ENCODE measurements around the gene WASF2. TPM values are rescaled to one million over a fixed set of nuclear protein-coding genes. Genes with fewer than 3 reads are reported as not detected.
"Not testable (repeated sequence)": the region's sequence is repeated elsewhere in the genome, so short reads cannot be mapped to it uniquely, and the experiment has no call there.

The WASF2 gene
- total RNA-seq, 5 donors from 2014 or later (not counting 1 experiment from before 2014, with no cell fraction given), result 145 to 161 (median 156) TPM

GRCh38 chr1:27471477-27471876 lies 18.5 kb downstream of the WASF2 start:
- Histone ChIP-seq H3K27ac (ENCODE audit: low read length) (no peak overlapping the region), H3K4me1 (ENCODE audit: control insufficient read depth in 1 of 2, extremely low read depth in 1 of 2, insufficient read depth in 2 of 2, low read length in 2 of 2) (peaks cover 24 to 50% of the 10 kb centered on the region in 2 experiments), H3K9me3 (no peaks in the 10 kb centered on the region), H3K36me3 (ENCODE audit: control insufficient read depth in 2 of 2, extremely low read depth in 1 of 2, insufficient read depth in 1 of 2, low read length in 1 of 2) (no peaks in the 10 kb centered on the region), H3K4me3 (ENCODE audit: control insufficient read depth in 1 of 2, extremely low read depth in 1 of 2, low read length in 1 of 2) (no peak overlapping the region), H3K27me3 (replicated peaks in 1 of 2; ENCODE audit: control insufficient read depth in 2 of 2, extremely low read depth in 1 of 2, insufficient read depth in 2 of 2, low read length in 1 of 2) (no peaks in the 10 kb centered on the region)
- POLR2A ChIA-PET, result interaction anchor here in 1 of 2 donors (0.7 kb wide), 1 partner anchor 17 kb away, joined by 3 read pairs; no protein-coding TSS in a partner anchor
- ATAC-seq (replicated peaks in 1 of 4) (no peak), DNase-seq (no peak)
- CTCF ChIA-PET, result interaction anchor here in 1 of 2 donors (0.5 kb wide), 1 partner anchor 669 kb away, joined by 4 read pairs; no protein-coding TSS in a partner anchor
- H3K4me1 Mint-ChIP-seq, result peaks cover 82 to 85% (median 83%) of the 10 kb centered on the region in 3 donors
- no peaks in the 10 kb centered on the region for H3K9me3 Mint-ChIP-seq
- H3K36me3 Mint-ChIP-seq, result peaks cover 33% of the 10 kb centered on the region
- no peaks in the 10 kb centered on the region for H3K27me3 Mint-ChIP-seq
- no CpG with 5 or more reads among the region's 3 CpGs for WGBS (ENCODE audit: insufficient coverage)
- H3K27ac Mint-ChIP-seq, result peak overlapping the region in 1 of 2 donors; percentile 24
- no peak overlapping the region for H3K4me3 Mint-ChIP-seq

GRCh38 chr1:27469334-27469733 lies 20.6 kb downstream of the WASF2 start:
- no peak overlapping the region for H3K4me3 ChIP-seq (ENCODE audit: control insufficient read depth in 1 of 2, extremely low read depth in 1 of 2, low read length in 1 of 2)
- ATAC-seq (replicated peaks in 1 of 4), result no peak
- peak overlapping the region in 1 of 3 donors; percentile 24 for H3K4me3 Mint-ChIP-seq
- peaks cover 37% of the 10 kb centered on the region for H3K36me3 Mint-ChIP-seq
- no peak overlapping the region for H3K27ac ChIP-seq (ENCODE audit: low read length)
- H3K4me1 ChIP-seq (ENCODE audit: control insufficient read depth in 1 of 2, extremely low read depth in 1 of 2, insufficient read depth in 2 of 2, low read length in 2 of 2), result peaks cover 17 to 34% of the 10 kb centered on the region in 2 experiments
- POLR2A ChIA-PET, result no interaction called here
- no CpG with 5 or more reads among the region's 6 CpGs for WGBS (ENCODE audit: insufficient coverage)
- H3K27me3 ChIP-seq (replicated peaks in 1 of 2; ENCODE audit: control insufficient read depth in 2 of 2, extremely low read depth in 1 of 2, insufficient read depth in 2 of 2, low read length in 1 of 2), result no peaks in the 10 kb centered on the region
- no peak for DNase-seq
- CTCF ChIA-PET, result interaction anchor here (0.6 to 1.1 kb wide), 5 partner anchors 7 to 79 kb away, joined by 3 to 5 read pairs (median 3); no protein-coding TSS in a partner anchor
- H3K4me1 Mint-ChIP-seq, result peaks cover 82 to 86% (median 82%) of the 10 kb centered on the region in 3 donors
- no peaks in the 10 kb centered on the region for H3K9me3 Mint-ChIP-seq
- H3K36me3 ChIP-seq (ENCODE audit: control insufficient read depth in 2 of 2, extremely low read depth in 1 of 2, insufficient read depth in 1 of 2, low read length in 1 of 2), result peaks cover 0 to 9% of the 10 kb centered on the region in 2 donors
- H3K27ac Mint-ChIP-seq, result peak overlapping the region; percentile 36 to 49
- H3K27me3 Mint-ChIP-seq, result no peaks in the 10 kb centered on the region
- no peaks in the 10 kb centered on the region for H3K9me3 ChIP-seq

DNA sequence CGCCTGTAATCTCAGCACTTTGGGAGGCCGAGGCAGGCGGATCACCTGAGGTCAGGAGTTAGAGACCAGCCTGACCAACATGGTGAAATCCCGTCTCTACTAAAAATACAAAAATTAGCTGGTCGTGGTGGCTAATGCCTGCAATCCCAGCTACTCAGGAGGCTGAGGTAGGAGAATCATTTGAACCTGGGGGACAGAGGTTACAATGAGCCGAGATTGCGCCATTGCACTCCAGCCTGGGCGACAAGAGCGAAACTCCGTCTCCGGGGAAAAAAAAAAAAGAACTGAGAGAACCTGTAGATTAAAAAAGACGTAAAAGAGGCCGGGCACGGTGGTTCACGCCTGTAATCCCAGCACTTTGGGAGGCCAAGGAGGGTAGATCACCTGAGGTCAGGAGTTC lies 21.6 kb downstream of the WASF2 start:
- 100% methylated on average over 3 of the region's 15 CpGs for WGBS (ENCODE audit: insufficient coverage)
- Mint-ChIP-seq H3K36me3 (peaks cover 37% of the 10 kb centered on the region), H3K27ac (peak overlapping the region in 1 of 2 donors; percentile 66), H3K4me1 (peaks cover 73 to 77% (median 73%) of the 10 kb centered on the region in 3 donors)
- Histone ChIP-seq H3K36me3 (ENCODE audit: control insufficient read depth in 2 of 2, extremely low read depth in 1 of 2, insufficient read depth in 1 of 2, low read length in 1 of 2) (peaks cover 0 to 11% of the 10 kb centered on the region in 2 donors), H3K4me1 (ENCODE audit: control insufficient read depth in 1 of 2, extremely low read depth in 1 of 2, insufficient read depth in 2 of 2, low read length in 2 of 2) (peaks cover 11 to 26% of the 10 kb centered on the region in 2 experiments)
- not testable (repeated sequence) for H3K4me3 Mint-ChIP-seq; H3K27ac ChIP-seq (ENCODE audit: low read length); DNase-seq; H3K9me3 ChIP-seq; ATAC-seq (replicated peaks in 1 of 4); H3K27me3 Mint-ChIP-seq; H3K27me3 ChIP-seq (replicated peaks in 1 of 2; ENCODE audit: control insufficient read depth in 2 of 2, extremely low read depth in 1 of 2, insufficient read depth in 2 of 2, low read length in 1 of 2); H3K4me3 ChIP-seq (ENCODE audit: control insufficient read depth in 1 of 2, extremely low read depth in 1 of 2, low read length in 1 of 2); H3K9me3 Mint-ChIP-seq
- ChIA-PET CTCF (interaction anchor here in 1 of 2 donors (0.9 to 1.1 kb wide), 2 partner anchors 8 to 10 kb away, joined by 3 to 4 read pairs; no protein-coding TSS in a partner anchor), POLR2A (interaction anchor here (0.5 to 0.7 kb wide), 2 partner anchors 20 to 24 kb away, joined by 4 to 5 read pairs; no protein-coding TSS in a partner anchor)

DNA sequence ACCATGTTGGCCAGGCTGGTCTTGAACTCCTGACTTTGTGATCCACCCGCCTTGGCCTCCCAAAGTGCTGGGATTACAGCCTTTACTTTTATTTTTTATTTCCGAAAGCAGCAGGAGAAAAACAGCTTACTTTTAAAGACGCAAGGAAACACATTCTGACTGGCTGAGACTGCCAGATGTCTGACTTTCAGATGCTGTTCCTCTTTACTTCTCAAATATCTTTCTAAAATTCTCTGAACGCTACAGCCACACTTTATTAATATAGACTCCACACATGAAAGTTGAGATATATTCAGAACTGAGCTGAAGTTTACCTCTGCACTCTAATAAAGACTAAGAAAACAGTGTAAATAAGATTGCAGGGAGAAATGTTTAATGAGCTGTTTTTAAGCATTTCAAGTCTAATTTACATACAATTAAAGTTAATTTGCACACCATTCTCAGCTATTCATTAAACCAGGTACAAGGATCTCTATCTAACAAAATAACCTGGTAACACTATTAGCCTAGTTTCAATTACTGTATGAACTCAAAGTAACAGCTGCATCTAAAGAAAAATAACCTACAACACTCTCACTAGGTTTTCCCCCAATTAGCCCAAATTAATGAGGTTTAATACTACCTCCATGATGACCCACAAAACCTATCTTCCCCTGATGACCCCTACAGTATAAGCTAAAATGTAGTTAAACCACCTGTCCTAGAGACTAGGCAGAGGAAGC lies 24.9 kb downstream of the WASF2 start:
- Mint-ChIP-seq H3K36me3 (peaks cover 25% of the 10 kb centered on the region), H3K9me3 (no peaks in the 10 kb centered on the region), H3K27ac (peak overlapping the region in 1 of 2 donors; percentile 48), H3K4me1 (peaks cover 54 to 64% (median 61%) of the 10 kb centered on the region in 3 donors), H3K4me3 (no peak overlapping the region), H3K27me3 (no peaks in the 10 kb centered on the region)
- Histone ChIP-seq H3K36me3 (ENCODE audit: control insufficient read depth in 2 of 2, extremely low read depth in 1 of 2, insufficient read depth in 1 of 2, low read length in 1 of 2) (peaks cover 0 to 14% of the 10 kb centered on the region in 2 donors), H3K27ac (ENCODE audit: low read length) (no peak overlapping the region), H3K4me1 (ENCODE audit: control insufficient read depth in 1 of 2, extremely low read depth in 1 of 2, insufficient read depth in 2 of 2, low read length in 2 of 2) (peaks cover 9 to 19% of the 10 kb centered on the region in 2 experiments), H3K9me3 (no peaks in the 10 kb centered on the region), H3K4me3 (ENCODE audit: control insufficient read depth in 1 of 2, extremely low read depth in 1 of 2, low read length in 1 of 2) (no peak overlapping the region), H3K27me3 (replicated peaks in 1 of 2; ENCODE audit: control insufficient read depth in 2 of 2, extremely low read depth in 1 of 2, insufficient read depth in 2 of 2, low read length in 1 of 2) (no peaks in the 10 kb centered on the region)
- CTCF ChIA-PET, result interaction anchor here (0.5 to 1.6 kb wide), 3 partner anchors 9 to 966 kb away, joined by 3 to 4 read pairs (median 4); no protein-coding TSS in a partner anchor
- POLR2A ChIA-PET, result interaction anchor here in 1 of 2 donors (0.6 kb wide), 1 partner anchor 1678 kb away, joined by 3 read pairs; no protein-coding TSS in a partner anchor
- DNase-seq (no peak), ATAC-seq (replicated peaks in 1 of 4) (no peak)
- WGBS (ENCODE audit: insufficient coverage), result 93% methylated on average over 3 of the region's 4 CpGs

GRCh38 chr1:27463916-27464315 lies 26.1 kb downstream of the WASF2 start:
- Histone ChIP-seq H3K36me3 (ENCODE audit: control insufficient read depth in 2 of 2, extremely low read depth in 1 of 2, insufficient read depth in 1 of 2, low read length in 1 of 2) (peaks cover 0 to 14% of the 10 kb centered on the region in 2 donors), H3K4me1 (ENCODE audit: control insufficient read depth in 1 of 2, extremely low read depth in 1 of 2, insufficient read depth in 2 of 2, low read length in 2 of 2) (peaks cover 8 to 19% of the 10 kb centered on the region in 2 experiments)
- not testable (repeated sequence) for H3K27me3 ChIP-seq (replicated peaks in 1 of 2; ENCODE audit: control insufficient read depth in 2 of 2, extremely low read depth in 1 of 2, insufficient read depth in 2 of 2, low read length in 1 of 2); H3K4me3 ChIP-seq (ENCODE audit: control insufficient read depth in 1 of 2, extremely low read depth in 1 of 2, low read length in 1 of 2); H3K9me3 ChIP-seq; DNase-seq; ATAC-seq (replicated peaks in 1 of 4); H3K9me3 Mint-ChIP-seq; H3K27ac ChIP-seq (ENCODE audit: low read length); H3K27me3 Mint-ChIP-seq; H3K4me3 Mint-ChIP-seq; H3K27ac Mint-ChIP-seq
- POLR2A ChIA-PET, result interaction anchor here (0.5 to 0.6 kb wide), 3 partner anchors 41 to 919 kb away, joined by 3 to 8 read pairs (median 4); no protein-coding TSS in a partner anchor
- CTCF ChIA-PET, result interaction anchor here in 1 of 2 donors (0.6 kb wide), 1 partner anchor 1565 kb away, joined by 3 read pairs; no protein-coding TSS in a partner anchor
- Mint-ChIP-seq H3K36me3 (peaks cover 14% of the 10 kb centered on the region), H3K4me1 (peaks cover 46 to 58% (median 56%) of the 10 kb centered on the region in 3 donors)
- no CpG with 5 or more reads among the region's 6 CpGs for WGBS (ENCODE audit: insufficient coverage)

DNA sequence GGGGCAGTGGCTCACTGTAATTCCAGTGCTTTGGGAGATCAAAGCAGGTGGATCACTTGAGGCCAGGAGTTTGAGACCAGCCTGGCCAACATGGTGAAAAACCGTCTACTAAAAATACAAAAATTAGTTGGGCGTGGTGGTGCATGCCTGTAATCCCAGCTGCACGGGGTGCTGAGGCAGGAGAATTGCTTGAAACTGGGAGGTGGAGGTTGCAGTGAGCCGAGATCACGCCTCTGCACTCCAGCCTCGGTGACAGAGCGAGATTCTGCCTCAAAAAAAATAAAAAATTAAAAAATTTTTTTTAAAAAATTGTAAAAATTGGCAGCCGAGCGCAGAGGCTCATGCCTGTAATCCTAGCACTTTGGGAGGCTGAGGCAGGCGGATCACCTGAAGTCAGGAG lies 31.4 kb downstream of the WASF2 start:
- H3K27ac ChIP-seq (ENCODE audit: low read length); H3K36me3 ChIP-seq (ENCODE audit: control insufficient read depth in 2 of 2, extremely low read depth in 1 of 2, insufficient read depth in 1 of 2, low read length in 1 of 2); H3K27me3 Mint-ChIP-seq; H3K27me3 ChIP-seq (replicated peaks in 1 of 2; ENCODE audit: control insufficient read depth in 2 of 2, extremely low read depth in 1 of 2, insufficient read depth in 2 of 2, low read length in 1 of 2); H3K9me3 Mint-ChIP-seq; H3K4me3 ChIP-seq (ENCODE audit: control insufficient read depth in 1 of 2, extremely low read depth in 1 of 2, low read length in 1 of 2); DNase-seq; ATAC-seq (replicated peaks in 1 of 4); H3K36me3 Mint-ChIP-seq; H3K9me3 ChIP-seq; H3K4me3 Mint-ChIP-seq; POLR2A ChIA-PET: not testable (repeated sequence)
- 91% methylated on average over 3 of the region's 10 CpGs for WGBS (ENCODE audit: insufficient coverage)
- H3K27ac Mint-ChIP-seq, result peak overlapping the region in 1 of 2 donors; percentile 55
- CTCF ChIA-PET, result interaction anchor here in 1 of 2 donors (0.6 to 0.7 kb wide), 2 partner anchors 173 to 1172 kb away, joined by 3 to 4 read pairs; no protein-coding TSS in a partner anchor
- peaks cover 27 to 33% of the 10 kb centered on the region in 2 experiments for H3K4me1 ChIP-seq (ENCODE audit: control insufficient read depth in 1 of 2, extremely low read depth in 1 of 2, insufficient read depth in 2 of 2, low read length in 2 of 2)
- peaks cover 47 to 56% (median 53%) of the 10 kb centered on the region in 3 donors for H3K4me1 Mint-ChIP-seq
